Activated CD4-positive, alpha-beta T cell treated with anti-CD3 and anti-CD28 coated beads, Interleukin-2, amount 10 ng/mL, durations not matched to agents 24 days and 14 days (primary cell): ENCODE data around the gene KLHL6. TPM values are rescaled to one million over a fixed set of nuclear protein-coding genes. Genes with fewer than 3 reads are reported as not detected.

Source experiments
- DNase-seq: peaks from one replicate; pipeline ENCODE4 v3.0.0; 2022
- H3K27ac Mint-ChIP-seq: one replicate; pipeline ENCODE4 v1.8.0; 2022; ENCODE audit warnings: mild to moderate bottlenecking, mixed read lengths
- H3K27me3 Mint-ChIP-seq: one replicate; pipeline ENCODE4 v1.8.0; 2022; ENCODE audit warnings: mixed read lengths
- H3K36me3 Mint-ChIP-seq: one replicate; pipeline ENCODE4 v1.8.0; 2022; ENCODE audit warnings: low read depth, mild to moderate bottlenecking, mixed read lengths
- H3K4me1 Mint-ChIP-seq: one replicate; pipeline ENCODE4 v1.8.0; 2021; ENCODE audit warnings: mixed read lengths
- H3K4me3 Mint-ChIP-seq: one replicate; pipeline ENCODE4 v1.8.0; 2022; ENCODE audit warnings: mild to moderate bottlenecking, moderate library complexity, mixed read lengths
- H3K9me3 Mint-ChIP-seq: one replicate; pipeline ENCODE4 v1.8.0; 2021; ENCODE audit warnings: mixed read lengths
- intact Hi-C: fragments of 100-400 bp; cut with micrococcal nuclease; formaldehyde crosslinking; loops from one replicate; pipeline ENCODE4 v1.15.1; 2023
- total RNA-seq: library from RNA; stranded (reverse); gene quantifications from 2 replicates; pipeline ENCODE4 v1.2.3, GENCODE V29; 2022

The KLHL6 gene
- total RNA-seq, 1 donor from 2014 or later, result 44.9 TPM

GRCh38 chr3:183500981-183501704, 54.4 kb downstream of the KLHL6 start:
- H3K27ac Mint-ChIP-seq, result no peak overlapping the region
- peaks cover 3% of the 10 kb centered on the region for H3K9me3 Mint-ChIP-seq
- H3K36me3 Mint-ChIP-seq, result peaks cover 75% of the 10 kb centered on the region
- H3K4me1 Mint-ChIP-seq, result peaks cover 6% of the 10 kb centered on the region
- H3K27me3 Mint-ChIP-seq, result no peaks in the 10 kb centered on the region
- no peak overlapping the region for H3K4me3 Mint-ChIP-seq
- intact Hi-C loops, result no loop called here
- no peak for DNase-seq

GRCh38 chr3:183500319-183500718, 55.2 kb downstream of the KLHL6 start:
- intact Hi-C loops, result no loop called here
- H3K36me3 Mint-ChIP-seq, result peaks cover 68% of the 10 kb centered on the region
- no peak for DNase-seq
- no peak overlapping the region for H3K4me3 Mint-ChIP-seq
- H3K4me1 Mint-ChIP-seq, result peaks cover 7% of the 10 kb centered on the region
- H3K9me3 Mint-ChIP-seq, result no peaks in the 10 kb centered on the region
- H3K27me3 Mint-ChIP-seq, result no peaks in the 10 kb centered on the region
- H3K27ac Mint-ChIP-seq, result no peak overlapping the region

GRCh38 chr3:183498634-183499033, 56.9 kb downstream of the KLHL6 start:
- no peak overlapping the region for H3K4me3 Mint-ChIP-seq
- H3K9me3 Mint-ChIP-seq, result no peaks in the 10 kb centered on the region
- no peak overlapping the region for H3K27ac Mint-ChIP-seq
- H3K27me3 Mint-ChIP-seq, result no peaks in the 10 kb centered on the region
- peaks cover 9% of the 10 kb centered on the region for H3K4me1 Mint-ChIP-seq
- intact Hi-C loops, result no loop called here
- DNase-seq, result no peak
- H3K36me3 Mint-ChIP-seq, result peaks cover 59% of the 10 kb centered on the region

- H3K36me3 Mint-ChIP-seq, result peaks cover 61% of the 10 kb centered on the region
- no peaks in the 10 kb centered on the region for H3K9me3 Mint-ChIP-seq
- DNase-seq, result no peak
- peaks cover 7% of the 10 kb centered on the region for H3K4me1 Mint-ChIP-seq
- H3K4me3 Mint-ChIP-seq, result no peak overlapping the region
- no peak overlapping the region for H3K27ac Mint-ChIP-seq
- intact Hi-C loops, result no loop called here
- no peaks in the 10 kb centered on the region for H3K27me3 Mint-ChIP-seq
Measured at GRCh38 chr3:183497313-183497712, 58.2 kb downstream of the KLHL6 start.

- Mint-ChIP-seq H3K27me3 (no peaks in the 10 kb centered on the region), H3K4me1 (peaks cover 5% of the 10 kb centered on the region), H3K9me3 (no peaks in the 10 kb centered on the region), H3K4me3 (no peak overlapping the region), H3K27ac (no peak overlapping the region), H3K36me3 (peaks cover 64% of the 10 kb centered on the region)
- intact Hi-C loops, result no loop called here
- DNase-seq, result no peak
Measured at GRCh38 chr3:183496311-183496710, 59.2 kb downstream of the KLHL6 start.

GRCh38 chr3:183494341-183494740, 61.2 kb downstream of the KLHL6 start:
- peaks cover 10% of the 10 kb centered on the region for H3K4me1 Mint-ChIP-seq
- DNase-seq, result no peak
- H3K9me3 Mint-ChIP-seq, result no peaks in the 10 kb centered on the region
- H3K27me3 Mint-ChIP-seq, result no peaks in the 10 kb centered on the region
- no peak overlapping the region for H3K27ac Mint-ChIP-seq
- intact Hi-C loops, result no loop called here
- no peak overlapping the region for H3K4me3 Mint-ChIP-seq
- H3K36me3 Mint-ChIP-seq, result peaks cover 62% of the 10 kb centered on the region

GRCh38 chr3:183493296-183494045, 62.0 kb downstream of the KLHL6 start:
- Mint-ChIP-seq H3K4me1 (peaks cover 10% of the 10 kb centered on the region), H3K9me3 (no peaks in the 10 kb centered on the region), H3K27ac (no peak overlapping the region), H3K36me3 (peaks cover 55% of the 10 kb centered on the region), H3K4me3 (no peak overlapping the region), H3K27me3 (no peaks in the 10 kb centered on the region)
- intact Hi-C loops, result no loop called here
- DNase-seq, result no peak

DNA sequence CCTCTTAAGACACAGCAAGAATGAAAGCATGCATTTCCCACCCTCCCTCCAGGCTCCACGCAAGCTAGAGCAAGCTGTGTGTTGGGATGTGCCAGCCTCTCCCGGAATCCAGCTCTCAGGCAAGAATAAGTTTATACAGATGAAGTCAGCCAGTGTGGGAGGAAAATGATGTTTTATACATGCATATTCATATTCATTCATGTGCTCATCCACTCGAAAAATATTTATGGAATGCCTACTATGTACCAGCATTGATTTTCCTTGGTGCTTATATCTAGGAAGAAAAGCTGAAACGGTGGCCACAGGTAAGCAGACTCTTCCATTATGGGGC, 62.7 kb downstream of the KLHL6 start:
- Mint-ChIP-seq H3K27me3 (no peaks in the 10 kb centered on the region), H3K9me3 (no peaks in the 10 kb centered on the region), H3K27ac (no peak overlapping the region), H3K4me3 (no peak overlapping the region), H3K4me1 (peaks cover 10% of the 10 kb centered on the region), H3K36me3 (peaks cover 50% of the 10 kb centered on the region)
- intact Hi-C loops, result no loop called here
- no peak for DNase-seq

DNA sequence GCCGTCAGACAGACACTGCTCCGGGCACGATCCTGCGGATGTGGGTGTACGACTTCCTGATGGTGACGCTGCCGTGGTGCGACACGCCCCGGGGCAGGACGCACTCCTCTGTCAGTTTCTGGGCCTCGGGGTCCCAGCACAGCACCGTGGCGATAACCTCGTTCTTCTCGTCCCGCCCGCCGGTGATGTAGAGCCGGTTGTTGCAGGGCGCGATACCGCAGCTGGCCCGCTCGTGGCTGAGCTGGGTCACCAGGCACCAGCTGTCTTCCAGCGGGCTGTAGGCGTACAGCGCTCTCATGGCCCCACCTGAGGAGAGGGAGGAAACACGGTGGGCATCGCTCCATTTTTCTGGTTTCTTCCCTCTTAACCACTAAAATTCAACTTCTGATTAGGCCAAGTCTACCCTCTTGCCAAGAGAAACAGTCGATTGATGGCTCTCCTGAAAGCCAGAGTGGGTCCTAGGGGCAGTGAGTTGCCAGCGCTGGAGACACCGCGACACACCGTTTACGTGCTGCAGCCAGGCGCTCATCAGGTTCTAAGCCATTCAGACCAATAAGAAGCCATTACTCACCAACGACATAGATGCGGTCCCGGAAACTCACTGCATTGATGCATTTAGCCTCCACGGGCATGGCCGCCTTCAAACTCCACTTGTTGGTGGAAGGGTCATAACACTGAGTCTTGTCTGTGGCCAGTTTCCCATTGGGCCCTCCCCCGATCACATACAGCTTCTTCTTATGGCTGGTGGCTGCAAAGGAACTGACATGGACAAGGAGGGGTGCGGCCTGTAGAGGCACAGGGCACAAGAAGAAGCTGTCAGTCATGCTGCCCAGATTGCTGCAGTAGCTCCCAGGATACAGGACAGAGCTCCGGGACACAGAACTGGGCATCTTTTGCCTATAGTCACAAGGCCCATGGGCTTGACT, 63.3 kb downstream of the KLHL6 start:
- Mint-ChIP-seq H3K27ac (no peak overlapping the region), H3K36me3 (peaks cover 44% of the 10 kb centered on the region), H3K4me1 (peaks cover 10% of the 10 kb centered on the region), H3K4me3 (no peak overlapping the region), H3K27me3 (no peaks in the 10 kb centered on the region), H3K9me3 (no peaks in the 10 kb centered on the region)
- intact Hi-C loops, result no loop called here
- DNase-seq, result no peak

DNA sequence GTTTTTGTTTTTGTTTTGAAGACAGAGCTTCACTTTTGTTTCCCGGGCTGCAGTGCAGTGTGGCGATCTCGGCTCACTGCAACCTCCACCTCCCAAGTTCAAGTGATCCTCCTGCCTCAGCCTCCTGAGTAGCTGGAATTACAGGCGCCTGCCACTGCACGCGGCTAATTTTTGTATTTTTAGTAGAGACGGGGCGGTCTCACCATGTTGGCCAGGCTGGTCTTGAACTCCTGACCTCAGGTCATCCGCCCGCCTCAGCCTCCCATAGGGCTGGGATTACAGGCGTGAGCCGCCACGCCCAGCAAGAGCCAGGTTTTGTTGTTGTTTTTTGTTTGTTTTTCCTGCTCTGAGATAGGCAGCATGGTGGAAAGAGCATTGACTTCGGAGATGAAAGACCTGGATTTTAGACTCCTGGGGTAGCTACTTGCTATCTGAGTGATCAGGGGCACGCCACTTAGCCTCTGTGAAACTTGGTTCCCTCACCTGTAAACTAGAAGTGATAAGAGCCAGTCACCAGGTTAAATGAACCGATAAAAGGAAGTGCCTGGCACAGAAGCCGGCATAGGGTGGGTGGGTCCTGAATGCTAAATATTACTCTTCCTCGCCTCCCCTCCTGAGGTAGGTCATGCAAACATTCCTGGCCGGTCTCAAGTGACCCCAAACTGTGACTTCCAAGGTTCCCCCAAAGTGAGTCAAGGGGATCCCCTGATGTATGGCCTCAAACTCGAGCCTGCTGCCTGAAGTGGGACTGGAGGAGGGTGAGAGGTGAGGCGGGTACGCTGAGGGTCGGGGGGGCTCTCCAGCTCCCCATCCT, 64.2 kb downstream of the KLHL6 start:
- intact Hi-C loops, result no loop called here
- peaks cover 38% of the 10 kb centered on the region for H3K36me3 Mint-ChIP-seq
- H3K4me1 Mint-ChIP-seq, result peaks cover 10% of the 10 kb centered on the region
- no peaks in the 10 kb centered on the region for H3K27me3 Mint-ChIP-seq
- DNase-seq, result no peak
- H3K27ac Mint-ChIP-seq, result no peak overlapping the region
- no peak overlapping the region for H3K4me3 Mint-ChIP-seq
- H3K9me3 Mint-ChIP-seq, result no peaks in the 10 kb centered on the region

DNA sequence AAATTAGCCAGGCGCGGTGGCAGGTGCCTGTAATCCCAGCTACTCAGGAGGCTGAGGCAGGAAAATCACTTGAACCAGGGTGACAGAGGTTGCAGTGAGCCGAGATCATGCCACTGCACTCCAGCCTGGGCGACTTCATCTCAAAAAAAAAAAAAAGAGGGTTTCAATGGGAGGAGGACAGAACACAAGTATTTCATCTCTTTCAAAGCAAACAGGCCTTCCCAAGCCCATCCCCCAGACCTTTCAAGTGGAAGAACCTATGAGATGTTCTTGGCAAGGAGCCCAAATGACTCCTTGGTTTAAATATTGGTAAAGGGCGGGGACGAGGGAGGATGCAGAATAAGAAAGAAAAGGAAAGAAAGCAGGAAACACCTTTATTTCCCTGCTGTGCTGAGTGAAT, 64.9 kb downstream of the KLHL6 start:
- H3K4me1 Mint-ChIP-seq, result peaks cover 9% of the 10 kb centered on the region
- no peaks in the 10 kb centered on the region for H3K27me3 Mint-ChIP-seq
- H3K27ac Mint-ChIP-seq, result peak overlapping the region; percentile 56
- peak; percentile 68 for DNase-seq
- intact Hi-C loops, result no loop called here
- peaks cover 38% of the 10 kb centered on the region for H3K36me3 Mint-ChIP-seq
- no peak overlapping the region for H3K4me3 Mint-ChIP-seq
- no peaks in the 10 kb centered on the region for H3K9me3 Mint-ChIP-seq

DNA sequence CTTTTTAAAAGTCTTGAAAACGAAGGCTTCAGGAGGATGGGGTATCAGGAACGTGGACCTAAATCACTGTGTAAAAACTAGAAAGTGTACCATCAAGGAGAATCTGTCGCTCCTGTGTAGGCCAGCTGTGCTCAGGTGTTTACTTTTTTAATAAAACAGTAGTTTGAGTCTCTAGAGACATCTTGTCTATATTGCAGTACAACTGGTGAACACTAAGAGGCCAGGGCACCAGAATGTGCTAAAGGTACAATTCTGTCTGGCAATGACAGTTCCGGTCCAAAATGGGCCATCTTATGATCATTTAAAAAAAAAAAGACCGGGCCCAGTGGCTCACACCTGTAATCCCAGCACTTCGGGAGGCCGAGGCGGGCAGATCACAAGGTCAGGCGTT, 65.3 kb downstream of the KLHL6 start:
- no peak overlapping the region for H3K27ac Mint-ChIP-seq
- DNase-seq, result no peak
- H3K4me1 Mint-ChIP-seq, result peaks cover 10% of the 10 kb centered on the region
- intact Hi-C loops, result no loop called here
- no peaks in the 10 kb centered on the region for H3K27me3 Mint-ChIP-seq
- no peak overlapping the region for H3K4me3 Mint-ChIP-seq
- H3K9me3 Mint-ChIP-seq, result no peaks in the 10 kb centered on the region
- peaks cover 38% of the 10 kb centered on the region for H3K36me3 Mint-ChIP-seq

- Mint-ChIP-seq H3K4me1 (peaks cover 8% of the 10 kb centered on the region), H3K36me3 (peaks cover 38% of the 10 kb centered on the region), H3K9me3 (no peaks in the 10 kb centered on the region), H3K4me3 (no peak overlapping the region), H3K27ac (no peak overlapping the region), H3K27me3 (no peaks in the 10 kb centered on the region)
- intact Hi-C loops, result no loop called here
- no peak for DNase-seq
Measured at GRCh38 chr3:183489455-183490210, 65.9 kb downstream of the KLHL6 start.
